Heart left ventricle (tissue), 16 donors: Measurements from ENCODE around the gene DDX4. TPM values are rescaled to one million over a fixed set of nuclear protein-coding genes. Genes with fewer than 3 reads are reported as not detected.

Experiments used
- ATAC-seq, 4 donors: fragments of 200-7000 bp; cut with Tn5 transposase; one replicate each; pipeline ENCODE4 v1.9.1; 2020 to 2022; ENCODE audit warnings: moderate library complexity in 4 of 4, mild to moderate bottlenecking in 3 of 4, moderate number of reproducible peaks in 1 of 4
- DNase-seq, 5 donors: peaks; one replicate each; pipeline ENCODE4 v3.0.0-alpha.2; 2020
- H3K27ac ChIP-seq, 12 donors: fragments of 200-600 bp; sonication (generic) in 4 of 12; one replicate each; pipeline versions ENCODE4 v1.5.0 to v1.8.0; 2016 to 2022; ENCODE audit warnings: mild to moderate bottlenecking in 2 of 12
- H3K27me3 ChIP-seq, 9 donors: fragments of 200-600 bp; sonication (generic) in 2 of 9; one replicate each; pipeline versions ENCODE4 v1.5.1 to v1.8.0; 2016 to 2022; ENCODE audit warnings: mild to moderate bottlenecking in 3 of 9
- H3K36me3 ChIP-seq, 9 donors: fragments of 200-600 bp; sonication (generic) in 2 of 9; one replicate each; pipeline versions ENCODE4 v1.5.0 to v1.8.0; 2018 to 2022; ENCODE audit warnings: mild to moderate bottlenecking in 2 of 9
- H3K4me1 ChIP-seq, 12 donors: fragments of 200-600 bp; sonication (generic) in 4 of 12; one replicate each; pipeline versions ENCODE4 v1.5.0 to v1.8.0; 2016 to 2022; ENCODE audit warnings: mild to moderate bottlenecking in 3 of 12
- H3K4me3 ChIP-seq, 12 donors: fragments of 200-600 bp; sonication (generic) in 4 of 12; one replicate each; pipeline versions ENCODE4 v1.5.0 to v1.8.0; 2017 to 2022; ENCODE audit warnings: mild to moderate bottlenecking in 9 of 12, moderate library complexity in 4 of 12
- H3K9me3 ChIP-seq, 12 donors: fragments of 200-600 bp; sonication (generic) in 4 of 12; one replicate each; pipeline versions ENCODE4 v1.5.0 to v1.8.0; 2016 to 2022; ENCODE audit warnings: mild to moderate bottlenecking in 1 of 12
- POLR2A ChIP-seq, 2 donors: fragments of 450-650 bp; IDR thresholded peaks; one replicate each; pipeline ENCODE4 v1.6.1; 2017; ENCODE audit warnings: antibody characterized with exemption in 2 of 2, mild to moderate bottlenecking in 2 of 2, moderate library complexity in 2 of 2
- WGBS, 4 donors: extraction: QIAGEN DNeasy Blood & Tissue Kit in 2 of 4; methylation state at CpG; one replicate each; pipeline versions ENCODE4 v1.1.5 to v1.1.7; 2013 to 2018; 5-methylcytosine and 5-hydroxymethylcytosine counted together
- intact Hi-C, 10 donors: fragments of 100-400 bp; cut with DNase I; formaldehyde crosslinking; loops; one replicate each; pipeline versions ENCODE4 v1.11.1 to v1.14.2; 2022
- polyA plus RNA-seq, 2 donors: library from polyadenylated mRNA; stranded (reverse); fragments of 200-250 nt; gene quantifications; one replicate each; pipeline ENCODE4 v1.2.3, GENCODE V29; 2013
- total RNA-seq, 9 donors: library from RNA; depleted of rRNA in 2 of 9; stranded (reverse); fragments of >200 nt in 2 of 9; fragmentation: NEBNext Ultra II Directional in 3 of 9; extraction: Animal tissue kit (Norgen Biotek cat#: 25700) in 3 of 9; gene quantifications; one replicate each; pipeline versions ENCODE4 v1.1.0 to v1.2.4, GENCODE V29; 2016 to 2023
- TF ChIP-seq, protein P1 (sequence below), 12 donors: fragments of 200-600 bp; sonication (generic) in 4 of 12; IDR thresholded peaks; one replicate each; pipeline versions ENCODE4 v1.5.0 to v1.8.0; 2018 to 2022; ENCODE audit warnings: antibody characterized with exemption in 12 of 12, mild to moderate bottlenecking in 5 of 12
- donor health status: ischemic (EF 13 %, LVEDD 7.1; RV severe dilation, severe dysfunction).
- donor health status: healthy with polysubstance abuse.
- donor health status: DM: no; HTN: yes; CAD: no.
- donor health status: DM: no; HTN: no; CAD: no.
- donor health status: ischemic (EF 25% LVEDD 6.9; RV normal size, moderate dysfunction).
- donor health status: ischemic (EF 25% LVEDD 5.7; RV mildly dilated, moderate dysfunction).
- donor health status: healthy.
- donor health status: DM: yes; HTN: yes; CAD: no.
- donor health status: ischemic (EF 35%, LVEDD 5.7; RV mildly dilated, moderate dysfunction).
- donor health status: nonischemic (EF 11% LVEDD 7.7; RV severe dilation, severe dysfunction).
- donor health status: DM: yes; HTN: yes; CAD: no.
- donor health status: PGD.
- donor health status: ischemic (EF 29% LVEDD 5.4; RV normal size, mild dysfunction).
- donor health status: nonischemic (EF 23%, LVEDD 6.1; RV moderate dilation, normal function).

The DDX4 gene
- total and polyA plus RNA-seq, 11 donors = not detected

DNA sequence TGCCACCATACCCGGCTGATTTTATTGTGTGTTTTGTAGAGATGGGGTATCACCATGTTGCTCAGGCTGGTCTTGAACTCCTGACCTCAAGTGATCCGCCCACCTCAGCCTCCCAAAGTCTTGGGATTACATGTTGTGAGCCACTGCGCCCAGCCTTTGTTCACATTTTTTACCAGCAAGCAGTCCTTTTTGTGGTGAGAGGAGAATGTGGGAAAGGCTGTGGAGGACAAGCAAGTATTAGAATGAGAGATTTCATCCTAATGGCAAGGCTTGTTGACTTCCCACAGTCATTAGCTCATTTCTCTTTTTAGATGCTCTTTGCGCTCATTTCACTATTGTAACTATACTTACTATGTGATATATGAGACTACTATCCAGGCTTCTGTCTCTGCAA lies 119.4 kb downstream of the DDX4 start:
- peaks cover 0 to 8% (median 0%) of the 10 kb centered on the region in 12 donors for H3K9me3 ChIP-seq
- H3K4me1 ChIP-seq = peaks cover 0 to 48% (median 3%) of the 10 kb centered on the region in 12 donors
- DNase-seq (no peak), ATAC-seq (no peak)
- H3K27ac ChIP-seq = no peak overlapping the region
- no peak overlapping the region for H3K4me3 ChIP-seq
- intact Hi-C loops = no loop called here
- H3K27me3 ChIP-seq = no peaks in the 10 kb centered on the region
- H3K36me3 ChIP-seq = no peaks in the 10 kb centered on the region
- TF ChIP-seq, protein P1, sequence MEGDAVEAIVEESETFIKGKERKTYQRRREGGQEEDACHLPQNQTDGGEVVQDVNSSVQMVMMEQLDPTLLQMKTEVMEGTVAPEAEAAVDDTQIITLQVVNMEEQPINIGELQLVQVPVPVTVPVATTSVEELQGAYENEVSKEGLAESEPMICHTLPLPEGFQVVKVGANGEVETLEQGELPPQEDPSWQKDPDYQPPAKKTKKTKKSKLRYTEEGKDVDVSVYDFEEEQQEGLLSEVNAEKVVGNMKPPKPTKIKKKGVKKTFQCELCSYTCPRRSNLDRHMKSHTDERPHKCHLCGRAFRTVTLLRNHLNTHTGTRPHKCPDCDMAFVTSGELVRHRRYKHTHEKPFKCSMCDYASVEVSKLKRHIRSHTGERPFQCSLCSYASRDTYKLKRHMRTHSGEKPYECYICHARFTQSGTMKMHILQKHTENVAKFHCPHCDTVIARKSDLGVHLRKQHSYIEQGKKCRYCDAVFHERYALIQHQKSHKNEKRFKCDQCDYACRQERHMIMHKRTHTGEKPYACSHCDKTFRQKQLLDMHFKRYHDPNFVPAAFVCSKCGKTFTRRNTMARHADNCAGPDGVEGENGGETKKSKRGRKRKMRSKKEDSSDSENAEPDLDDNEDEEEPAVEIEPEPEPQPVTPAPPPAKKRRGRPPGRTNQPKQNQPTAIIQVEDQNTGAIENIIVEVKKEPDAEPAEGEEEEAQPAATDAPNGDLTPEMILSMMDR (IDR thresholded peaks at IDR 0.05) = no peak
- no peak for TF ChIP-seq POLR2A (IDR thresholded peaks at IDR 0.05)
- 88 to 95% (median 92%) methylated on average over 4 of the region's 4 CpGs for WGBS, 4 donors

DNA sequence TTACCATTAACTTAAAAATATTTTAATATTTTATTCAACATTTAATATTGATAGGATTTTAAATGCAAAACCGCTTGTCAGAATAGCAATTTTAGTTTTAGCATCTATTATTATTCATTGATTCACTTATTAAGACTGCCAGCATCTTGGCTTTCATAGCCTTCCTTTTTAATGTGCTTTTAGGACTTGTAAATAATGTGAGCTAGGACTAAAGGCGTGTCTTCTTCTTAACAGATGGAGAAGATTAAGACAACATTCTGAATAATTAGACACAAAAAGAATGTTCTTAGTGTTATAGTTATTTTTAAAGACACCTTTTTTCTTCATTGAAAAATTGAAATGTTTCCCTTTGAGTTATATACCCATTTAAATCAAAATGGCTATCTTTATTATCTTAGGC lies 120.2 kb downstream of the DDX4 start:
- no peaks in the 10 kb centered on the region for H3K27me3 ChIP-seq
- no peaks in the 10 kb centered on the region for H3K36me3 ChIP-seq
- TF ChIP-seq, protein P1 (IDR thresholded peaks at IDR 0.05) = no peak
- no peak for TF ChIP-seq POLR2A (IDR thresholded peaks at IDR 0.05)
- DNase-seq = no peak
- 89 to 94% (median 93%) methylated on average over 2 of the region's 2 CpGs for WGBS, 4 donors
- H3K4me3 ChIP-seq = no peak overlapping the region
- intact Hi-C loops = no loop called here
- H3K9me3 ChIP-seq = peaks cover 0 to 8% (median 0%) of the 10 kb centered on the region in 12 donors
- peaks cover 0 to 40% (median 3%) of the 10 kb centered on the region in 12 donors for H3K4me1 ChIP-seq
- no peak overlapping the region for H3K27ac ChIP-seq
- ATAC-seq = no peak

DNA sequence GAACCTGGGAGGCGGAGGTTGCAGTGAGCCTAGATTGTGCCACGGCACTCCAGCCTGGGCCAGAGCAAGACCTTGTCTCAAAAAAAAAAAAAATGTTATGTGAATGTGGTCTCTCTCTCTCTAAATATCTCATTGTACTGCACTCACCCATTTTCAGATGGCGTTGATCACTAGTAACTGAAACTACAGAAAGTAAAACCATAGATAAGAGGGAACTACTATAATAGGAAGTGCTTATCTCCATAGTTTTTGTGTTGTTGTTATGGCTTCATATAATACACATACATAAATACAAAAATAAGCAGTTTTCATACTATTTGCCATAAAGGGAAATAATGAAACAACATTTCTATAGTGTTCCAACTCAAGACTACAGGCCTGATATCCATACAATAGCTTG lies 122.4 kb downstream of the DDX4 start:
- peaks cover 0 to 8% (median 0%) of the 10 kb centered on the region in 12 donors for H3K9me3 ChIP-seq
- peaks cover 0 to 32% (median 0%) of the 10 kb centered on the region in 12 donors for H3K4me1 ChIP-seq
- WGBS, 4 donors = 61 to 87% (median 66%) methylated on average over 3 of the region's 3 CpGs
- no peak overlapping the region for H3K27ac ChIP-seq
- TF ChIP-seq, protein P1 (IDR thresholded peaks at IDR 0.05) = no peak
- TF ChIP-seq POLR2A (IDR thresholded peaks at IDR 0.05) = no peak
- ATAC-seq (no peak), DNase-seq (no peak)
- no peaks in the 10 kb centered on the region for H3K36me3 ChIP-seq
- H3K27me3 ChIP-seq = no peaks in the 10 kb centered on the region
- intact Hi-C loops = no loop called here
- H3K4me3 ChIP-seq = no peak overlapping the region

DNA sequence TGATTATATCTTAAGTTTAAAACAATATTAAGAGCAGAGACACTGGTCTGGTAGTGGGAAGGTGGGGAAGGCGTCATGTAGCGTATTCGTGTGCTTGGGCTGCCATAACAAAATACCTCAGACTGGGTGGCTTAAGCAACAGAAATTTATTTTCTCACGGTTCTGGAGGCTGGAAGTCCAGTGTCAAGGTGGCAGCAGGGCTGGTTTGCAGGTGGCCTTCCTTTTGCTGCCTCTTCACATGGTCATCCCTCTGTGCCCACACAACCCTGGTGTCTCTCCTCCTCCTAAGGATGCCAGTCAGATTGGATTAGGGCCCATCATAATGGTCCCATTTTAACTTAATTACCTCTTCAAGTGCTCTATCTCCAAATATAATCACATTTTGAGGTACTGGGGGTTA lies 122.8 kb downstream of the DDX4 start:
- ATAC-seq (no peak), DNase-seq (no peak)
- Histone ChIP-seq H3K27ac (no peak overlapping the region), H3K4me1 (peaks cover 0 to 31% (median 0%) of the 10 kb centered on the region in 12 donors), H3K27me3 (no peaks in the 10 kb centered on the region), H3K9me3 (peaks cover 0 to 8% (median 0%) of the 10 kb centered on the region in 12 donors), H3K4me3 (no peak overlapping the region), H3K36me3 (no peaks in the 10 kb centered on the region)
- WGBS, 4 donors = 72 to 96% (median 81%) methylated on average over 4 of the region's 4 CpGs
- TF ChIP-seq, protein P1 (IDR thresholded peaks at IDR 0.05) = no peak
- TF ChIP-seq POLR2A (IDR thresholded peaks at IDR 0.05) = no peak
- intact Hi-C loops = no loop called here
